AG10803 (cell line): ENCODE measurements around the gene CDK19.
A peak's percentile ranks its signal among the peaks of the same experiment; 100 is the strongest.

Experiments
- DNase-seq: peaks from one replicate; pipeline ENCODE4 v3.0.0; 2010; ENCODE audit warnings: low read depth
- H3K4me3 ChIP-seq: 2 replicates; pipeline ENCODE4 v1.5.1; 2011; ENCODE audit warnings: mild to moderate bottlenecking, low read length, control low read depth
- TF ChIP-seq, protein P1 (sequence below): conservative IDR thresholded peaks from 2 replicates; pipeline ENCODE4 v1.5.1; 2011; ENCODE audit warnings: mild to moderate bottlenecking, low read length, control low read depth, inconsistent platforms

The CDK19 gene

DNA sequence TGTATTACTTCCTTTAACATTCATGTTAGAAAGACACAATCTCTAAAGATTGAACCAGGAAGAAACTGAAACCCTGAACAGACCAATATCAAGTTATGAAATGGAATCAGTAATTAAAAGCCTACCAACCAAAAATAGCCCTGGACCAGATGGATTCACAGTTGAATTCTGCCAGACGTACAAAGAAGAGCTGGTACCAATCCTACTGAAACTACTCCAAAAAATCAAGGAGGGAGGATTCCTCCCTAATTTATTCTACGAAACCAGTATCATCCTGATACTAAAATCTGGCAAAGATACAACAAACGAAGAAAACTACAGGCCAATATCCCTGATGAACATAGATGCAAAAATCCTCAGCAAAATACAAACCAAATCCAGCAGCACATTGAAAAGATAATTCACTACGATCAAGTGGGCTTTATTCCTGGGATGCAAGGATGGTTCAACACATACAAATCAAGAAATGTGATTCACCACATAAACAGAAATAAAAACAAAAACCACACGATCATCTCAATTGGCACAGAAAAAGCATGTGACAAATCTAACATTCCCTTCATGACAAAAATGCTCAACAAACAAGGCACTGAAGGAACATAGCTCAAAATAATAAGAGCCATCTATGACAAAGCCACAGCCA is 15.0 kb downstream of the CDK19 start:
- no peak for DNase-seq
- H3K4me3 ChIP-seq, result no peak overlapping the region

GRCh38 chr6:110799655-110800054 is 15.6 kb downstream of the CDK19 start:
- no peak overlapping the region for H3K4me3 ChIP-seq
- TF ChIP-seq, protein P1, sequence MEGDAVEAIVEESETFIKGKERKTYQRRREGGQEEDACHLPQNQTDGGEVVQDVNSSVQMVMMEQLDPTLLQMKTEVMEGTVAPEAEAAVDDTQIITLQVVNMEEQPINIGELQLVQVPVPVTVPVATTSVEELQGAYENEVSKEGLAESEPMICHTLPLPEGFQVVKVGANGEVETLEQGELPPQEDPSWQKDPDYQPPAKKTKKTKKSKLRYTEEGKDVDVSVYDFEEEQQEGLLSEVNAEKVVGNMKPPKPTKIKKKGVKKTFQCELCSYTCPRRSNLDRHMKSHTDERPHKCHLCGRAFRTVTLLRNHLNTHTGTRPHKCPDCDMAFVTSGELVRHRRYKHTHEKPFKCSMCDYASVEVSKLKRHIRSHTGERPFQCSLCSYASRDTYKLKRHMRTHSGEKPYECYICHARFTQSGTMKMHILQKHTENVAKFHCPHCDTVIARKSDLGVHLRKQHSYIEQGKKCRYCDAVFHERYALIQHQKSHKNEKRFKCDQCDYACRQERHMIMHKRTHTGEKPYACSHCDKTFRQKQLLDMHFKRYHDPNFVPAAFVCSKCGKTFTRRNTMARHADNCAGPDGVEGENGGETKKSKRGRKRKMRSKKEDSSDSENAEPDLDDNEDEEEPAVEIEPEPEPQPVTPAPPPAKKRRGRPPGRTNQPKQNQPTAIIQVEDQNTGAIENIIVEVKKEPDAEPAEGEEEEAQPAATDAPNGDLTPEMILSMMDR, result no peak
- no peak for DNase-seq

More for the DNA sequence above, 15.0 kb downstream of the CDK19 start:
- TF ChIP-seq, protein P1, result no peak

- no peak for DNase-seq
- no peak overlapping the region for H3K4me3 ChIP-seq
- TF ChIP-seq, protein P1, result no peak
Observed at GRCh38 chr6:110799189-110799588, 16.1 kb downstream of the CDK19 start.

- TF ChIP-seq, protein P1, result no peak
- DNase-seq, result no peak
- no peak overlapping the region for H3K4me3 ChIP-seq
Observed at GRCh38 chr6:110795271-110795670, 20.0 kb downstream of the CDK19 start.

GRCh38 chr6:110786696-110787095 is 28.6 kb downstream of the CDK19 start:
- no peak overlapping the region for H3K4me3 ChIP-seq
- DNase-seq, result no peak
- TF ChIP-seq, protein P1, result no peak

- TF ChIP-seq, protein P1, result no peak
- peak; percentile 16 for DNase-seq
Observed at GRCh38 chr6:110786271-110786670, 29.0 kb downstream of the CDK19 start.

GRCh38 chr6:110784610-110784979 is 30.7 kb downstream of the CDK19 start:
- TF ChIP-seq, protein P1, result no peak
- DNase-seq, result no peak
- H3K4me3 ChIP-seq, result no peak overlapping the region

More at GRCh38 chr6:110786271-110786670, 29.0 kb downstream of the CDK19 start:
- no peak overlapping the region for H3K4me3 ChIP-seq
